ENCODE data around the gene SLC6A6.
"Not testable (repeated sequence)": the region's sequence is repeated elsewhere in the genome, so short reads cannot be mapped to it uniquely, and the experiment has no call there.

Gene SLC6A6

GRCh38 chr3:14401692-14402303 is 608 bp upstream of the SLC6A6 start:
- no peak for DNase-seq

- DNase-seq = no peak
Measured at GRCh38 chr3:14403619-14404155, 1.3 kb downstream of the SLC6A6 start.

- no peak for DNase-seq
Measured at GRCh38 chr3:14404186-14404585, 1.8 kb downstream of the SLC6A6 start.

- no peak for DNase-seq
Measured at GRCh38 chr3:14404631-14405359, 2.4 kb downstream of the SLC6A6 start.

- DNase-seq = no peak
Measured at GRCh38 chr3:14405360-14406238, 3.2 kb downstream of the SLC6A6 start.

- no peak for DNase-seq
Measured at GRCh38 chr3:14406336-14406735, 3.9 kb downstream of the SLC6A6 start.

- no peak for DNase-seq
Measured at GRCh38 chr3:14406766-14407165, 4.4 kb downstream of the SLC6A6 start.

- no peak for DNase-seq
Measured at GRCh38 chr3:14407203-14407602, 4.8 kb downstream of the SLC6A6 start.

- not testable (repeated sequence) for DNase-seq
Measured at GRCh38 chr3:14409779-14410063, 7.3 kb downstream of the SLC6A6 start.

- DNase-seq = no peak
Measured at GRCh38 chr3:14410106-14410502, 7.7 kb downstream of the SLC6A6 start.

- DNase-seq = no peak
Measured at GRCh38 chr3:14410503-14411165, 8.2 kb downstream of the SLC6A6 start.

GRCh38 chr3:14411166-14411526 is 8.7 kb downstream of the SLC6A6 start:
- DNase-seq = no peak

GRCh38 chr3:14411988-14412387 is 9.6 kb downstream of the SLC6A6 start:
- DNase-seq = no peak

GRCh38 chr3:14412831-14413380 is 10.5 kb downstream of the SLC6A6 start:
- no peak for DNase-seq

- no peak for DNase-seq
Measured at GRCh38 chr3:14413381-14414071, 11.1 kb downstream of the SLC6A6 start.

- DNase-seq = no peak
Measured at GRCh38 chr3:14414846-14415464, 12.5 kb downstream of the SLC6A6 start.

GRCh38 chr3:14415501-14415900 is 13.1 kb downstream of the SLC6A6 start:
- DNase-seq = no peak

GRCh38 chr3:14416453-14416852 is 14.0 kb downstream of the SLC6A6 start:
- no peak for DNase-seq

GRCh38 chr3:14418296-14419250 is 16.2 kb downstream of the SLC6A6 start:
- no peak for DNase-seq
